ENCODE data around the gene CARD11.

DNA sequence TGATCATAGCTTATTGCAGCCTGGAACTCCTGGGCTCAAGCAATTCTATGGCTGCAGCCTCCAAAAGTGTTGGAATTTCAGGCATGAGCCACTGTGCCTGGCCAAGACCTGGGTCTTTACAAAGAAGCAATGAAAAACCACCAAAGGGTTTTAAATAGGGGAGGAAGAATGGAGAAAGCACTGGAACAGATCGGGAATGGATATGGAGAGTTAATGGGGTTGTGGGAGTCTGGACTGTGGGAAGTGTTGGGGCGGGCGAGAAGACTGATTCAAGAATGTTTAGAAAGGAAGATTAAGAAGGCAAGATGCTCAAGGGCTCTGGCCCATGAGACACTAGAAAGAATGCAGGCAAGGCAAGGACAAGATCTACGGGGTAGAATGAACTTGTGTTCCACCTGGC, 98.5 kb downstream of the CARD11 start:
- TF ChIP-seq, protein P1, sequence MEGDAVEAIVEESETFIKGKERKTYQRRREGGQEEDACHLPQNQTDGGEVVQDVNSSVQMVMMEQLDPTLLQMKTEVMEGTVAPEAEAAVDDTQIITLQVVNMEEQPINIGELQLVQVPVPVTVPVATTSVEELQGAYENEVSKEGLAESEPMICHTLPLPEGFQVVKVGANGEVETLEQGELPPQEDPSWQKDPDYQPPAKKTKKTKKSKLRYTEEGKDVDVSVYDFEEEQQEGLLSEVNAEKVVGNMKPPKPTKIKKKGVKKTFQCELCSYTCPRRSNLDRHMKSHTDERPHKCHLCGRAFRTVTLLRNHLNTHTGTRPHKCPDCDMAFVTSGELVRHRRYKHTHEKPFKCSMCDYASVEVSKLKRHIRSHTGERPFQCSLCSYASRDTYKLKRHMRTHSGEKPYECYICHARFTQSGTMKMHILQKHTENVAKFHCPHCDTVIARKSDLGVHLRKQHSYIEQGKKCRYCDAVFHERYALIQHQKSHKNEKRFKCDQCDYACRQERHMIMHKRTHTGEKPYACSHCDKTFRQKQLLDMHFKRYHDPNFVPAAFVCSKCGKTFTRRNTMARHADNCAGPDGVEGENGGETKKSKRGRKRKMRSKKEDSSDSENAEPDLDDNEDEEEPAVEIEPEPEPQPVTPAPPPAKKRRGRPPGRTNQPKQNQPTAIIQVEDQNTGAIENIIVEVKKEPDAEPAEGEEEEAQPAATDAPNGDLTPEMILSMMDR (conservative IDR thresholded peaks at IDR 0.05): no peak
- TF ChIP-seq ZFX (IDR thresholded peaks at IDR 0.05): no peak
